Muscle layer of duodenum (tissue), 2 donors: ENCODE data around the gene ACOT13.
A peak's percentile ranks its signal among the peaks of the same experiment; 100 is the strongest.
"Not testable (repeated sequence)": the region's sequence is repeated elsewhere in the genome, so short reads cannot be mapped to it uniquely, and the experiment has no call there.

Experiments
- H3K27ac ChIP-seq: one replicate; pipeline ENCODE4 v1.7.0; 2013; ENCODE audit warnings: mild to moderate bottlenecking, low read length
- H3K27me3 ChIP-seq: one replicate; pipeline ENCODE4 v1.7.0; 2013; ENCODE audit warnings: low read depth, mild to moderate bottlenecking, control low read depth, low read length
- H3K36me3 ChIP-seq, 2 donors: one replicate each; pipeline ENCODE4 v1.7.0; 2013; ENCODE audit warnings: low read length in 2 of 2, control low read depth in 1 of 2, mild to moderate bottlenecking in 1 of 2; ENCODE audit not compliant: insufficient read depth in 2 of 2, control insufficient read depth in 1 of 2
- H3K4me1 ChIP-seq, 2 donors: one replicate each; pipeline ENCODE4 v1.7.0; 2013; ENCODE audit warnings: low read length in 2 of 2, mild to moderate bottlenecking in 2 of 2, control low read depth in 1 of 2, moderate library complexity in 1 of 2; ENCODE audit not compliant: insufficient read depth in 2 of 2, control insufficient read depth in 1 of 2
- H3K4me3 ChIP-seq, 2 donors: one replicate each; pipeline ENCODE4 v1.7.0; 2013; ENCODE audit warnings: low read length in 2 of 2, low read depth in 1 of 2, mild to moderate bottlenecking in 1 of 2
- H3K9me3 ChIP-seq, 2 donors: one replicate each; pipeline ENCODE4 v1.7.0; 2013; ENCODE audit warnings: low read length in 2 of 2, control low read depth in 1 of 2, mild to moderate bottlenecking in 1 of 2; ENCODE audit not compliant: control insufficient read depth in 1 of 2
- donor health status: healthy.

ACOT13 gene

DNA sequence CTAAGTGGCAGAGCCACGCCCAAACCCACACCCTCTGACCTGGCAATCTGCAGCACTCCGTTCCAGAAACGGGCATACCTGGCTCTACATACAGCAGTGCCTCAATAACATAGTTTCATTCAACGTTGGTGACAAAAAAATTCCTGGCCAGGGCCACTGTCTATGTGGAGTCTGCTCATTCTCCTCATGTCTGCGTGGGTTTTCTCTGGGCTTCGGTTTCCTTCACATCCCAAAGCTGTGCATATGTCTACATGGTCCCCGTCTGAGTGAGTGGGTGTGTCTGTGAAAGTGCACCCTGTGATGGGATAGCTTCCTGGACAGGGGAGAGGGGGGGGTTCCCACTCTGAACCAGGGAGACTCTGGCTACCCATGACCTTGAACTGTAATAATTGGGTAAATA, 23.0 kb upstream of the ACOT13 start:
- H3K4me1 ChIP-seq: peaks cover 0 to 12% of the 10 kb centered on the region in 2 donors
- no peak overlapping the region for H3K4me3 ChIP-seq
- H3K27me3 ChIP-seq: peaks cover 9% of the 10 kb centered on the region
- H3K27ac ChIP-seq: no peak overlapping the region
- H3K36me3 ChIP-seq: no peaks in the 10 kb centered on the region
- H3K9me3 ChIP-seq: no peaks in the 10 kb centered on the region

DNA sequence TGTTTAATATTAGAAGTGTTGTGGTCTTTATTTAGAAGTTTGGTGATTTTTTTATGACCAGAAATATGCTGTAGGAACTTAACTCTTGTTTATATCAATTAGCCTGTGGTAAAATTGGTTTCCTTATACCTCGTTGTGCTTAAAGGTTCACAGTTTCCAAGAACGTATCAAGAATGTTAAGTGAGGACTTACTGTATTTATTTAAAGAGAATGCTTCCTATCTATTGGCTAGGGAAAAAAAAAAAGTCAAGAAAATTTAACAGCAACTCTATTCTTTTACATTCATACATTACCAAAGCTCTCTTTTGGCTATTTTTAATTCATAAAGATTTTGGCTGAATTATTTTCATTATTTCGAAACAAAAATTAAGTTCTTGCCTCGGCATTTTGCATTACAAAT, 22.5 kb upstream of the ACOT13 start:
- H3K4me3 ChIP-seq: no peak overlapping the region

DNA sequence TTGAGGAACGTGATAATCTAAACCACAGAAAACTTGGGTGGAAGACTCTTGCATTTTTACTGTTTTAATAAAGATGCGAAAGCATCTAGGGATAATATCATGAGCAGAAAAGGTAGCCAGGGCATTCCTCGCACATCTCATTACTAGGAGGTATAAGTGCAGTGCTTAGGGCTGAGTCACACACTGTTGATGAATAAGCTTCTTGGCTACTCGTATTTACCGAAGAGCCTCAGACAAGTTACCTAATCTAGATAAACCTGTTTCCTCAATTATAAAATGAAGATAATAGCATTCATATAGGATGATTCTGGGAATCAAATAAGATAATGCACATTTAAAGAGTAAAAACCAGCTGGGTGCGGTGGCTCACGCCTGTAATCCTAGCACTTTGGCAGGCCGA, 20.1 kb upstream of the ACOT13 start:
- no peaks in the 10 kb centered on the region for H3K9me3 ChIP-seq
- no peak overlapping the region for H3K4me3 ChIP-seq
- H3K36me3 ChIP-seq: peaks cover 13 to 17% of the 10 kb centered on the region in 2 donors

More for the DNA sequence above, 22.5 kb upstream of the ACOT13 start:
- H3K36me3 ChIP-seq: no peaks in the 10 kb centered on the region
- no peak overlapping the region for H3K27ac ChIP-seq
- peaks cover 9% of the 10 kb centered on the region for H3K27me3 ChIP-seq
- H3K4me1 ChIP-seq: peaks cover 0 to 12% of the 10 kb centered on the region in 2 donors
- no peaks in the 10 kb centered on the region for H3K9me3 ChIP-seq

DNA sequence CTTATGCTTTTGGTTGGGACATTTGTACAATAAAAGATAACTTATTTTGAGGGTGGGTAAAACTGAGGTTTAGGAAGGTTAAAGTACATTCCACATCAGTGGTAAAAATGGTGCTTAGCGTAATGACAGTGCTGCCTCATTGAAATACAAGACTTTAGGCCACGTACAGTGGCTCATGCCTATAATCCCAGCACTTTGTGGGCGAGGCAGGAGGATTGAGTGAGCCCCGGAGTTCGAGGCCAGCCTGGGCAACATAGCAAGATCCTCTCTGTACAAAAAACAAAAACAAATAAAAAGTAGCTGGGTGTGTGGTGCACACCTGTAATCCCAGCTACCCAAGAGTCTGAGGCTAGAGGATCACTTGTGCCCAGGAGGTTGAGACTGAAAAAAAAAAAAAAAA, 18.6 kb upstream of the ACOT13 start:
- Histone ChIP-seq H3K27me3 (peaks cover 9% of the 10 kb centered on the region), H3K4me3 (no peak overlapping the region), H3K4me1 (peaks cover 0 to 12% of the 10 kb centered on the region in 2 donors), H3K9me3 (no peaks in the 10 kb centered on the region), H3K27ac (no peak overlapping the region), H3K36me3 (peaks cover 27 to 32% of the 10 kb centered on the region in 2 donors)

More for the DNA sequence above, 20.1 kb upstream of the ACOT13 start:
- peaks cover 0 to 12% of the 10 kb centered on the region in 2 donors for H3K4me1 ChIP-seq
- no peak overlapping the region for H3K27ac ChIP-seq
- H3K27me3 ChIP-seq: peaks cover 9% of the 10 kb centered on the region

DNA sequence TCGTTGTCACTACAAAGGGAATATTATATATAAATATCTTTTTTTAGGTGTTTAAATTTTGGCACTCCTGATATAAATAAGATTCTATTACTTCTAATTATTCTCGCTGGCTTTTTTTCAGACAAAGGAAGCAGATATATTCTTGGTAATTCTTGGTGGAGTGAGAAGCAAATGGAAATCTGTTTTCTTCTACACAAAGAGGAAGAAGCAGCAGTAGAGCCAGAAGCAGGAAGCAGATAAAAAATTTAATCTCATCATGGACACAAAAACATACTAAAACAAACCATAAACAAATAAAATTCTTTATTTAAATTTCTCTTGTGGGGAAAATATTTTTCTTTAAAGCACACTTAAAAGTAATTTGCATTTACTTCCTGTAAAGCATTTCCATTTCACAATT, 17.2 kb upstream of the ACOT13 start:
- Histone ChIP-seq H3K27me3 (no peaks in the 10 kb centered on the region), H3K9me3 (no peaks in the 10 kb centered on the region), H3K4me3 (no peak overlapping the region), H3K4me1 (peaks cover 0 to 12% of the 10 kb centered on the region in 2 donors), H3K36me3 (peaks cover 33 to 39% of the 10 kb centered on the region in 2 donors), H3K27ac (no peak overlapping the region)

DNA sequence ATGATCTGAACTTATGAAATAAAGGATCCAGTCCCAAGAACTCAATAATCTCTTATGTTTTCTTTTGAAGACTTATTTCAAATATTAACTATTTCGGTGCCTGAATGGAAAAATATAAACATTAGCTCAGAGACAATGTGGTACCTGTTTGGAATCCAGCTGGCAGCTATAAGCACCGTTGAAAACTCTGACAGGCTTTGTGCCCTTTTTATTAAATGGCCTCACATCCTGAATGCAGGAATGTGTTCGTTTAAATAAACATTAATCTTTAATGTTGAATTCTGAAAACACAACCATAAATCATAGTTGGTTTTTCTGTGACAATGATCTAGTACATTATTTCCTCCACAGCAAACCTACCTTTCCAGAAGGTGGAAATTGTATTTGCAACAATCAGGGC, 16.5 kb upstream of the ACOT13 start:
- Histone ChIP-seq H3K36me3 (peaks cover 33 to 39% of the 10 kb centered on the region in 2 donors), H3K4me3 (no peak overlapping the region), H3K4me1 (peaks cover 0 to 10% of the 10 kb centered on the region in 2 donors), H3K27me3 (no peaks in the 10 kb centered on the region), H3K27ac (no peak overlapping the region), H3K9me3 (no peaks in the 10 kb centered on the region)

DNA sequence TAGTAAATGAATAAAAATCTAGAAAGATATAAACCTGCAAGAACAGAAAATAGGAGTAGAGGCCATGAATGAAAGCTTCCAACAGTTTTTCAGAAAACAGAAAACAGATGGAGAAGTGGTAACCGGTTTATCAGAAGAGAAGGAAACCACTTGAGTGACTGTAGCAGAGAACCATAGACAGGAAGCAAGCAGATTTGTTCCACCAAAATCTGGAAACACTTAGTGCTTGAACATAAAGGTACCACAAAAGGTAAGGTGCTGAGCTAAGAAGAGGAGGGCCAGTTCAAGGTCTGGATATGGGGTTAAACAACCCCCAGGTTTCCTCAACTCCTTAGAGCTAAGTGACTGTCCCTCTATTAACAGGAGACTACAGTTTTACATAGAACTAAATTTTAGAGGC, 11.7 kb upstream of the ACOT13 start:
- no peak overlapping the region for H3K27ac ChIP-seq
- H3K36me3 ChIP-seq: peaks cover 35 to 49% of the 10 kb centered on the region in 2 donors

DNA sequence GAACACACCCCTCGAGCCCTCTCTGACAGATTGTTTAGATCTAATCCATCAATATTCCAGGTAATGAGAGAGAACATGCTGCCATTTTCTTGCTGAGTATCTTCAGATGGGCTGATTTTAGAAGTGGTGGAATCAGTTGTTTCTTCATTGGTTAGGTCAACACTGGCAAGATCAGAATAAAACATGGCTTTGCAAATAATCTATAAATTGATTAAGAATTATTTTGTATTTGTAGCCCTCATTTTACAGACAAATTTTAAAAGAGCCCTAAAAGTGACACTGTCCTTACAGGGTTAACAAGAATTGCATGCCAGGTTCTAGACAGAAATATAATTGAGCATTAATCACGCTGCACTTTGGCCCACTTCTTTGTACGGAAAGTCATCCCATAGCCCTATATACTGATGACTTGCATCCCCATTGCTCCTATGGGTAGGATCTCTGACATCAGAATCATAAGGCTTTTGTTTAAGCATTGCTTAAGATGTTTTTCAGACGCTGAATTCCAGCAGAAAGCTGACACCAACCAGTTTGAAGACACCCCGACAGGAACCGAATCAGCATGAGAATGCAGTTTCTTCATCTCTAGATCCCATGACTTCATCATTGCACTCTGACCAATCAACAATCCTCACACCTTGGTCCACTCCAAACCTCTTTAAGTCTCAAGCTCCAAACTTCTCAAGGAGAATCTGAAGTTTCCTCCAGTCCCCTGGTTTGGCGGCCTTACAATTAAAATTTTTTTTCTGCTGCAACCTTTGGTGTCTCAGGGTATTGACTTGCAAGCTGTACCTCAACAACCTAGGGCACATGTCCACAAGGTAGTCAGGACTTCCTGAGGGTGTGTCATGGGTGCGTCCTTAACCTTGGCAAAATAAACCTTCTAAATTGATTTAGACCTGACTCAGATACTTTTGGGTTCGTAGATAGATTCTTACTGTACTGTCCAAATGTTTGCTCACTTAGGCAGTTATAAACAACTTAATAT, 8.0 kb upstream of the ACOT13 start:
- Histone ChIP-seq H3K9me3 (no peaks in the 10 kb centered on the region), H3K4me1 (peaks cover 0 to 10% of the 10 kb centered on the region in 2 donors), H3K27ac (peak overlapping the region; percentile 39), H3K27me3 (no peaks in the 10 kb centered on the region), H3K4me3 (no peak overlapping the region), H3K36me3 (peaks cover 26 to 27% of the 10 kb centered on the region in 2 donors)

More for the DNA sequence above, 11.7 kb upstream of the ACOT13 start:
- H3K27me3 ChIP-seq: no peaks in the 10 kb centered on the region
- no peaks in the 10 kb centered on the region for H3K4me1 ChIP-seq
- H3K9me3 ChIP-seq: no peaks in the 10 kb centered on the region
- no peak overlapping the region for H3K4me3 ChIP-seq

DNA sequence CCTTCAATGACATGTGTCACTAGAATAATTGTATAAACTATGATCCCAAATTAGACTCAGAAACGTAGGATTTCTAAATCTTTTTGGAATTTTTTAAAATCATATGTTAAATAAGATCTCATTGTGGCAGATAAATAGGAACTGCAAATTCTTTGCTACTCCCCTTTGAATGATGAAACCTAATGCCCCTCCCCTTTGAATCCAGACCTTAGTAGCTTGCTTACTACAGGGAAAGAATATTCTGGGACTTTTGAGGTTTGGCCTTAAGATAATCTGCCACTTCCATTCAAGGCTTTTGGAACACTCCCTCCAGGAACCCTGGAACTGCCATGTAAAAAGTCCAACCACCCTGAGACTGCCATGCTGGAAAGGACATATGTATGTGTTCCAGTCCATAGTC, 7.3 kb upstream of the ACOT13 start:
- H3K4me1 ChIP-seq: peaks cover under 1 to 10% of the 10 kb centered on the region in 2 donors
- H3K4me3 ChIP-seq: no peak overlapping the region
- no peaks in the 10 kb centered on the region for H3K27me3 ChIP-seq
- no peaks in the 10 kb centered on the region for H3K9me3 ChIP-seq
- peaks cover 21 to 30% of the 10 kb centered on the region in 2 donors for H3K36me3 ChIP-seq
- no peak overlapping the region for H3K27ac ChIP-seq

DNA sequence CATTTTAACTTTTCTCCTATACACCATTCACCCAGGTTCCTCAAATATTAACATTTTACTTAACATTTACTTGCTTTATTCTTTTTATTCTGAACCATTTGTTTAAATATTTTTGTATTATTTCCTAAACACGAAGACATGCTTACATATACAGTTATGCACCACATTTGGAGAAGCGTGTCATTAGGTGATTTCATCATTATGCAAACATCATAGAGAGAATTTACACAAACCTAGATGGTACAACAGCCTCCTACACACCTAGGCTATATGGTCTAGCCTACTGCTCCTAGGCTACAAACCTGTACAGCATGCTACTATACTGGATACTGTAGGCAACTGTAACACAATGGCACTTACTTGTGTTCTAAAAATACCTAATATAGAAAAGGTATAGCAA, 6.8 kb upstream of the ACOT13 start:
- Histone ChIP-seq H3K27ac (no peak overlapping the region), H3K27me3 (no peaks in the 10 kb centered on the region), H3K9me3 (no peaks in the 10 kb centered on the region), H3K4me3 (no peak overlapping the region), H3K4me1 (peaks cover 6 to 16% of the 10 kb centered on the region in 2 donors), H3K36me3 (peaks cover 25 to 30% of the 10 kb centered on the region in 2 donors)

DNA sequence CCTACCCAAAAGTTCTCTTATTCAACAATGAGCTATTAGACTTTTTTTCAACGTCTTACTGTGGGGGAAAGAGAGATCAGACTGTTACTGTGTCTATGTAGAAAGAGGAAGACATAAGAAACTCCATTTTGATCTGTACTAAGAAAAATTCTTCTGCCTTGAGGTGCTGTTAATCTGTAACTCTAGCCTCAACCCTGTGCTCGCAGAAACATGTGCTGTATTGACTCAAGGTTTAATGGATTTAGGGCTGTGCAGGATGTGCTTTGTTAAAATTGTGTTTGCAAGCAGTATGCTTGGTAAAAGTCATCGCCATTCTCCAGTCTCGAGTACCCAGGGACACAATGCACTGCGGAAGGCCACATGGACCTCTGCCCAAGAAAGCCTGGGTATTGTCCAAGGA, 5.1 kb upstream of the ACOT13 start:
- H3K36me3 ChIP-seq: peaks cover 21 to 30% of the 10 kb centered on the region in 2 donors
- not testable (repeated sequence) for H3K27me3 ChIP-seq, H3K27ac ChIP-seq, H3K9me3 ChIP-seq, H3K4me3 ChIP-seq
- peaks cover 10 to 24% of the 10 kb centered on the region in 2 donors for H3K4me1 ChIP-seq
